HEK293T (cell line): ENCODE data around the gene CUEDC1.

Source experiments
- CTCF ChIA-PET: fragments of 350-600 bp; formaldehyde crosslinking; extraction: SDS; loops from one replicate; lab custom pipeline; 2021; ENCODE audit warnings: antibody characterized with exemption, inconsistent platforms; lab: Yijun Ruan, JAX
- POLR2A ChIA-PET: fragments of 350-600 bp; formaldehyde crosslinking; extraction: SDS; loops from one replicate; lab custom pipeline; 2020; ENCODE audit warnings: antibody characterized with exemption, inconsistent platforms; lab: Yijun Ruan, JAX
- DNase-seq: peaks from one replicate; pipeline ENCODE4 v3.0.0; 2012; ENCODE audit warnings: mixed read lengths; ENCODE audit errors: extremely low spot score
- ARNT ChIP-seq: fragments of 450-650 bp; IDR thresholded peaks from 2 replicates; pipeline ENCODE4 v1.6.1; 2017; ENCODE audit warnings: mild to moderate bottlenecking
- BHLHE40 ChIP-seq: fragments of 450-650 bp; IDR thresholded peaks from 2 replicates; pipeline ENCODE4 v1.6.1; 2016; ENCODE audit warnings: mild to moderate bottlenecking, moderate library complexity, borderline replicate concordance
- CTBP1 ChIP-seq: fragments of 450-650 bp; IDR thresholded peaks from 2 replicates; pipeline ENCODE4 v1.6.1; 2016; ENCODE audit warnings: borderline replicate concordance
- ELF4 ChIP-seq: fragments of 450-650 bp; IDR thresholded peaks from 2 replicates; pipeline ENCODE4 v1.6.1; 2017; ENCODE audit warnings: antibody characterized with exemption
- FOXA1 ChIP-seq: fragments of 450-650 bp; IDR thresholded peaks from 2 replicates; pipeline ENCODE4 v1.6.1; 2016; ENCODE audit warnings: mild to moderate bottlenecking
- FOXK2 ChIP-seq: fragments of 450-650 bp; IDR thresholded peaks from 2 replicates; pipeline ENCODE4 v1.6.1; 2016; ENCODE audit warnings: mild to moderate bottlenecking
- FOXM1 ChIP-seq: fragments of 450-650 bp; IDR thresholded peaks from 2 replicates; pipeline ENCODE4 v1.6.1; 2017; ENCODE audit warnings: mild to moderate bottlenecking, borderline replicate concordance
- HDGF ChIP-seq: fragments of 450-650 bp; IDR thresholded peaks from 2 replicates; pipeline ENCODE4 v1.6.1; 2017; ENCODE audit warnings: antibody characterized with exemption, borderline replicate concordance
- L3MBTL2 ChIP-seq: fragments of 450-650 bp; conservative IDR thresholded peaks from 2 replicates; pipeline ENCODE4 v1.6.1; 2016; ENCODE audit warnings: mild to moderate bottlenecking
- LEF1 ChIP-seq: fragments of 450-650 bp; IDR thresholded peaks from 2 replicates; pipeline ENCODE4 v1.6.1; 2017; ENCODE audit warnings: mild to moderate bottlenecking, borderline replicate concordance
- NFRKB ChIP-seq: fragments of 450-650 bp; IDR thresholded peaks from 2 replicates; pipeline ENCODE4 v1.6.1; 2016; ENCODE audit warnings: mild to moderate bottlenecking, moderate library complexity
- PKNOX1 ChIP-seq: fragments of 450-650 bp; IDR thresholded peaks from 2 replicates; pipeline ENCODE4 v1.6.1; 2016
- SP1 ChIP-seq: fragments of 450-650 bp; IDR thresholded peaks from 2 replicates; pipeline ENCODE4 v1.6.1; 2017
- SUZ12 ChIP-seq: fragments of 450-650 bp; IDR thresholded peaks from 2 replicates; pipeline ENCODE4 v1.6.1; 2016; ENCODE audit warnings: mild to moderate bottlenecking
- TARDBP ChIP-seq: fragments of 450-650 bp; IDR thresholded peaks from 2 replicates; pipeline ENCODE4 v1.6.1; 2016
- ZNF384 ChIP-seq: fragments of 450-650 bp; IDR thresholded peaks from 2 replicates; pipeline ENCODE4 v1.6.1; 2016

CUEDC1 gene

GRCh38 chr17:57823469-57824401 lies 131.5 kb downstream of the CUEDC1 start:
- CTCF ChIA-PET: interaction anchor here (0.6 to 6.7 kb wide), 3 partner anchors 9 to 40 kb away, joined by 3 to 33 read pairs (median 6); no protein-coding TSS in a partner anchor
- POLR2A ChIA-PET: interaction anchor here (0.6 to 1.5 kb wide), 3 partner anchors 12 to 183 kb away, joined by 4 to 5 read pairs (median 4); partner anchors contain the start of gene SRSF1
- TF ChIP-seq LEF1 (peak; percentile 37; the same call in 1 of the 2 replicates), ARNT (peak; percentile 95), TARDBP (no peak), HDGF (0 out of 2 replicates have a peak, but pooled peaks have one; percentile 55), L3MBTL2 (peak; percentile 36; the same call in 1 of the 2 replicates), PKNOX1 (peak; percentile 98)
- DNase-seq: peak; percentile 59

GRCh38 chr17:57819867-57820266 lies 135.3 kb downstream of the CUEDC1 start:
- ChIA-PET CTCF (interaction anchor here (6.7 kb wide), 1 partner anchor 13 kb away, joined by 33 read pairs; no protein-coding TSS in a partner anchor), POLR2A (interaction anchor here (1.1 kb wide), 1 partner anchor 8 kb away, joined by 3 read pairs; no protein-coding TSS in a partner anchor)
- TF ChIP-seq SUZ12 (no peak), FOXK2 (no peak), ARNT (no peak), LEF1 (no peak), TARDBP (no peak), ELF4 (no peak), FOXA1 (no peak), HDGF (no peak), FOXM1 (no peak)
- DNase-seq: no peak

- POLR2A ChIA-PET: interaction anchor here (1.1 kb wide), 1 partner anchor 7 kb away, joined by 3 read pairs; no protein-coding TSS in a partner anchor
- CTCF ChIA-PET: interaction anchor here (6.7 kb wide), 1 partner anchor 13 kb away, joined by 33 read pairs; no protein-coding TSS in a partner anchor
- no peak for DNase-seq
- TF ChIP-seq FOXM1 (no peak), PKNOX1 (peak; percentile 3; the same call in 1 of the 2 replicates)
These were observed 135.9 kb downstream of the CUEDC1 start for GRCh38 chr17:57819285-57819684.

- no peak for DNase-seq
- TF ChIP-seq TARDBP (no peak), ARNT (no peak)
- CTCF ChIA-PET: interaction anchor here (0.8 kb wide), 1 partner anchor 15 kb away, joined by 3 read pairs; no protein-coding TSS in a partner anchor
- POLR2A ChIA-PET: interaction anchor here (0.6 kb wide), 1 partner anchor 135 kb away, joined by 3 read pairs; no protein-coding TSS in a partner anchor
These were observed 137.1 kb downstream of the CUEDC1 start for GRCh38 chr17:57818066-57818465.

- ChIA-PET CTCF (interaction anchor here (0.8 to 2.1 kb wide), 2 partner anchors 16 to 34 kb away, joined by 3 to 5 read pairs; no protein-coding TSS in a partner anchor), POLR2A (interaction anchor here (0.6 kb wide), 1 partner anchor 135 kb away, joined by 3 read pairs; no protein-coding TSS in a partner anchor)
- no peak for DNase-seq
- TF ChIP-seq SP1: no peak
- TF ChIP-seq BHLHE40: no peak
- no peak for TF ChIP-seq FOXM1
- no peak for TF ChIP-seq ARNT
- no peak for TF ChIP-seq NFRKB
- TF ChIP-seq SUZ12: no peak
- no peak for TF ChIP-seq HDGF
- TF ChIP-seq PKNOX1: no peak
- TF ChIP-seq L3MBTL2: no peak
- no peak for TF ChIP-seq ZNF384
These were observed 137.9 kb downstream of the CUEDC1 start for GRCh38 chr17:57817299-57817698.

GRCh38 chr17:57814421-57814820 lies 140.8 kb downstream of the CUEDC1 start:
- DNase-seq: no peak
- ChIA-PET POLR2A (no interaction called here), CTCF (interaction anchor here (0.6 to 1.3 kb wide), 3 partner anchors 9 to 31 kb away, joined by 3 to 5 read pairs (median 4); no protein-coding TSS in a partner anchor)
- TF ChIP-seq CTBP1 (no peak), NFRKB (no peak), LEF1 (no peak), ARNT (no peak), L3MBTL2 (no peak), ELF4 (no peak), TARDBP (no peak), ZNF384 (no peak), HDGF (no peak), SUZ12 (no peak), FOXK2 (no peak), BHLHE40 (no peak), SP1 (no peak), FOXM1 (no peak), FOXA1 (no peak), PKNOX1 (no peak)
